ENCODE data around the gene TENT5C.

Gene TENT5C

DNA sequence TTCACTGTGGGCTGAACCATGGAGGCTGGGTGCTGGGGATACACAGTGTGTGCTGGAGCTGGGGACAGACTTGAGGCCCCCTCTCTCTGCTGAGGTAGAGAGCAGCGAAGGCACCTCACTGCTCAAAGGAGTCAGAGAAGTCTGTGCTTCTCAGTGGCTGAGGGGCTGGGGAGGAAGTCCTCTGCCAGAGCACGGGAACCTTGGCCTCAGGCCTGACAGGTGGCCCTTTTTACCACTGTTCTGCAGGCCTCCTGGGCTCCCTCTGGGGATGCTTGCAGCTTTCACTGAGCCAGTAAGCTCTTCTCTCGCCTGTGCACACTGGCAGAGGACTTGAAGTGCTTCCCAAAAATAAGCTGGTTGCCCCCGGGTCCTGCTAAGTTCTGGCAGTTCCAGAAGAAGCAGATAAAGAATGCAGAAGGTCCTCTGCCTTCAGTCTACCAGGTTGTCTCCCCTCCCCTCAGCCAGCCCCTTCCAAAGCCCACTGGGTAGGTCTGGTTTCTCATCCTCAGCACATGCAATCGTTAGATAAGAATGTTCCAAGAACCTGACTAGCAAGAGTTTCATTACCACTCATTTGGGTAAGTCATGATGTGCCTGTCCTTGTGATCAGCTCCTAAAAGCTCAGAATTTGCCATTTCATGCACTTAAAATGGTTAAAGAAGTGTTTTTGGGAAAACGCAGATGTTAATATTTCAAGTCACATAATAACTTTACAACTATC lies 53.9 kb downstream of the TENT5C start:
- DNase-seq: peak; percentile 29

DNA sequence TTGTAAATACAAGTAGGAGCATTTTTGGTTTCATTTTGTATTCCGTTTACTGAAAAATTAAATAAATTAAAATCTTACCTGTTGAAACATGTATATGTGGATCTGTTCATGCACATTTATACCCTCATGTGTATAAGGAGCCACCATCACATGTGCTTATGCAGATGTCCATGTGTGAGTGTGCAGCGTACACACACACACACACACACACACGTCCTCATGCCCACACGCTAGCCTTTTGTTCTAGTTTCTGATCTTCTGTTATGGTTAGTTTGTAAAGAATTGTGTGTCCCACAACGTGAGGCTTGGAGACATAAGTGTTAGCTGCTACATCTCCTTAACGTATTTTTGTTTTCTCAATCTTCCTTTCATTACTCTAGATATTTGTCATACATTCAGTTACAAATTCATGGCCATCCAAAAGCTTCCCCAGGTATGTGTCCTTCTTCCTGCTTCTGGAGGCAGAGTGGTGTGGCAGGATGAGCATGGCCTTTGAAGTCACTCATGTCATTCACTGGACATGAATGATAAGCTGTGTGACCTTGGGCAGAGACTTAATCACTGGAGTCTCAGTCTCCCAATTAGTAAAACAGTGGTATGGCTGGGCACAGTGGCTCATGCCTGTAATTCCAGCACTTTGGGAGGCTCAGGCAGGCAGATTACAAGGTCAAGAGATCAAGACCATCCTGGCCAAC lies 54.6 kb downstream of the TENT5C start:
- no peak for DNase-seq

DNA sequence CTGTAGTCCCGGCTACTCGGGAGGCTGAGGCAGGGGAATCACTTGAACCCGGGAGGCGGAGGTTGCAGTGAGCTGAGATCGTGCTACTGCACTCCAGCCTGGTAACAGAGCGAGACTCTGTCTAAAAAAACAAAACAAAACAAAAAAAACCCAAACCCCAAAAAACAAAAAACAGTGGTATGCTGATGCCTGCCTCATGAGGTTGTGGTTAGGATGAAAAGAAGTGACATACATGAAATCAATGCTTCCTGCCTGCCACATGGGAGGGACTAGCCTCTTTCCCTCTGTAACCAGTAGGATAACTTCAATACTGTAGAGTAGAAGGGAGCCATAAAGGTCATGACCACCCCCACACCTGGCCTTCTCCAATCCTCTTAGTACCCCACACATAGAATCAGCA lies 55.2 kb downstream of the TENT5C start:
- no peak for DNase-seq

DNA sequence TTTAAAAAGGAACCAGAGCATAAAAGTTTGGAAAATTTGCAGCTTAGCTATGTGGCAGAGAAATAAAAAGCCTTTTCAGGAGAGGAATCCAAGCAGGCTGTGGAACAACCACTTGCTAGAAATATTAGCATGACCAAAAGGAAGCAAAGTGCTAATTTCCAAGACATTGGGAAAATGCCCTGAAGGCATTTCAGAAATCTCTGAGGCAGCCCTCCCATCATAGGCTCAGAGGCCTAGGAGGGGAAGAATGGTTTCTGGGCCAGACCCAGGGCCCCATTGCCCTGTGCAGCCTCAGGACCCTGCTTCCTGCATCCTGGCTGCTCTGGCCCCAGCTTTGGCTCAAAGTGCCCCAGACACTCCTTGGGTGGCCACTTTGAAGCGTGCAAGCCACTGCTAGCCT lies 56.8 kb downstream of the TENT5C start:
- DNase-seq: no peak

DNA sequence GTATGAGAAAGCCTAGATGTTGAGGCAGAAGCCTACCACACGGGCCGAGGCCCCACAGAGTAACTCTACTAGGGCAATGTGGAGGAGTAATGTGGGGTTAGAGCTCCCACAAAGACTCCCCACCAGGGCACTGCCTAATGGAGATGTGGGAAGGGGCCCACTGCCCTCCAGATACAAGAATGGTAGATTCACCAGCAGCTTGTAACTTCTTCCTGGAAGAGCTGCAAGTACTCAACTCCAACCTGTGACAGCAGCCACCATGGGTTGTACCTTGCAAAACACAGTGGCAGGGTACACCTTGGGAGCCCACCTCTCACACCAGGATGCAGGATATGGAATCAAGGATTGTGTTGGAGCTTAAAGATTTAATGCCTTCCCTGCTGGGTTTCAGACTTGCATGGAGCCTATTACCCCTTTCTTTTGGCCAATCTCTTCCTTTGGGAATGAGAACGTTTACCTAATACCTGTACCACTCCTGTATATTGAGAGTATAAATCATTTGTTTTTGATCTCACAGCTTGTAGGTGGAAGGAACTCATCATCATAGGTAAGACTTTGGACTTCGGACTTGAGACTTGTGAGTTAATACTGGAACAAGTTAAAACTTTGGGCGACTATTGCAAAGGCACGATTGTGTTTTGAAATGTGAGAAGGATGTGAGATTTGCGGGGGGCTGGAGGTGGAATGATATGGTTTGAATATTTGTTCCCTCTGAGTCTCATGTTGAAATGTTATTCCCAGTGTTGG lies 57.5 kb downstream of the TENT5C start:
- no peak for DNase-seq

DNA sequence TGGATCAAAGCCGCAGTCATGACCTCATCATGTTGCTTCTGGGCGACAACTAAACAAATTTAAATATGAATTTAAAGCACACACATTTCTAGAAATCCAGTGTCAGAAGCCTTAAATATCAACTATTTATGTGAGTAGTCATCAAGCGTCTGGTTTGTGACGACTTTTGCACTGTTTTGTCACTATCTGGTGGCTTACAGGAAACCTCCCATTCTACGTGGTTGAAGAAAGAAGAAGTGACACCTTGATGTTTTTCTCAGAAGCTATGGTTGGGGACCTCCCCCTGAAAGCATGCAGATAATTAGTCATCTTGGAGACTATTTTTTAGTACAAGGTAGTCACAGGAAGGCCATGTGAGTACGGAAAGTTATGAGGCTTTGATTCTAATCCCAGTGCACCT lies 58.5 kb downstream of the TENT5C start:
- no peak for DNase-seq

DNA sequence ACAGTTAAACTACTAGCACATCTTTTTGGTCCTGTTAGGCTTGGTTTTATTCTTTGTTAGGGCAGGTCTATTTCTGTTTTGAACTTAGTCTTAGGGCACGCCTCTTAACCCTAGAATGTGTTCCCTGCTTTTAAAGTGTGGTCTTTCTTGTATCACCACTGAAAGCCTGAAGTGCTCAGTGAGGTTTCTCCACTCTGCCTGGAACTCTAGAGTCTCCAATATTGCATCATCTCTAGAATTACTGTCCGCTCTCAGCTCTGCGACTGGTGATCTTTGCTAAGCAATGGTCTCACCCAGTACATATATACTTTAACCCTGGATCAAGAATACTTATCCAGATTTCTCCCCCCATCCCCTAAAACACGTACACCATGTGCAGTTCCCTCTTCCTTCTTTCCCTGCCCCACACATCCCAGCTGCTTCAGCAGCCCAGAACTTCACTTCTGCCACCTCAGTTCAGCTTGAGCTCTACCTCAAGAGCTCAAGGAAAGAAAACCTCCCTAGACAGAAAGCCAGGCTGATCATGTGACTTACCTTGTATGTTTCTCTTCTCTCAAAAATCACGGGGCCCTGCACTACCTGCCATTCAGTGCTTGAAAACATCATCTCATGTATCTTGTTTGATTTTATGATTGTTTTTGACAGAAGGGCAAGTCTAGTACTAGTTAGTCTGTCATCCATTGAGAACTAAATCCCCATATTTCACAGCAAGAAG lies 59.9 kb downstream of the TENT5C start:
- no peak for DNase-seq

DNA sequence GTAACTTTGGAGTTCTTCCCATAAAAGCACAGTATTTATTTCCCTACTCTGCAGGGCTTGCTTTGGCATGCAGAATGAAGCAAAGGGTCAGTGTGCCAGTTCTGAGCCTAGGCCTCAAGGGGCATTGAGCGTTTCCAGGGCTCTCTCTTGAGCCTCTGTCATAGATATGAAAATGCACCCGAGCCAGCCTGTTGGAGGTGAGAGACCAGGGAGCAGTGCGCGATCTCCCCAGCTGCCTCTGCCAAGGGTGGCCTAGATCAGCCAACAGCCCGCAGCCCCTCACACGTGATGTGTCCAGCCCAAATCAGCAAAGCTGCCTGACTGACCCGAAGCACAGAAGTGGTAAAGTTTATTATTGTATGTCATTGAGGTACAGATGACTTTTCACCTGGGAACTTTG lies 63.7 kb downstream of the TENT5C start:
- DNase-seq: no peak

DNA sequence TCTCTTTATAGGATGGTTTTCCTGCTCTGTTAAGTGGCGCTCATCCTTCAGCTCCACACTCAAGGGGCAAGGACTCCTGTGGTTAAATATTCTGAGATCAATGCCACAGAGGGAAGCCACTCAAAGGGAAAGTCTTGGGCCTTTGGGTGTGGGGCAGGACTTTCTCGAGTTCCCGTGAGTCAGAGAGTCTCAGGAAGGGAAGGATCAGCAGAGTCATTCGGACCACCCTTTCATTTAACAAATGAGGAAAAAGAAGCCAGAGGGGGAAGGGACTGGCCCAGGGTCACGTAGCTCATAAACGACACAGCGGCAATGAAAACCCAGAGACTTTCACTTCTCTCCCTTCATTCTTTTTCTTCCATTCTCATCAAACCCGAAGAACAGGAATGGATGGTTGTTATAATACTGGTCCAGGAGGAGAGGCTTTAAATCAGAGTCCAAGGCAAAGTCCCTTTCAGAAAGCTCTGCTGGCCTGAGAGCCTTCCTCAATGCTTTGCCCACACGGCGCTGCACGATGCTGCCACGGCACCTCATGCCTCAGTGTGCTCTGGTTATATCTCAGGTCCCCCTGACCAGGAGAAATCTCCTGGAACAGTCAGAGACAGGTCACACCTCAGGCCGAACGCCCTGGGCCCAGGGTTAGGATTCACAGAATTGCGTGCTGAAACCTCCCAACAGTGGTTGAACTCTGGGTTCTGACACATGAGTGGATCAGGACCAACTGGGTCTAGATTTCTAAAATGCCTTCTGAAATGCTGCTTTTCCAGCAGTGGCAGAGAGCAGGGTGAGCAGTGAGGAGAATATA lies 65.3 kb downstream of the TENT5C start:
- no peak for DNase-seq

DNA sequence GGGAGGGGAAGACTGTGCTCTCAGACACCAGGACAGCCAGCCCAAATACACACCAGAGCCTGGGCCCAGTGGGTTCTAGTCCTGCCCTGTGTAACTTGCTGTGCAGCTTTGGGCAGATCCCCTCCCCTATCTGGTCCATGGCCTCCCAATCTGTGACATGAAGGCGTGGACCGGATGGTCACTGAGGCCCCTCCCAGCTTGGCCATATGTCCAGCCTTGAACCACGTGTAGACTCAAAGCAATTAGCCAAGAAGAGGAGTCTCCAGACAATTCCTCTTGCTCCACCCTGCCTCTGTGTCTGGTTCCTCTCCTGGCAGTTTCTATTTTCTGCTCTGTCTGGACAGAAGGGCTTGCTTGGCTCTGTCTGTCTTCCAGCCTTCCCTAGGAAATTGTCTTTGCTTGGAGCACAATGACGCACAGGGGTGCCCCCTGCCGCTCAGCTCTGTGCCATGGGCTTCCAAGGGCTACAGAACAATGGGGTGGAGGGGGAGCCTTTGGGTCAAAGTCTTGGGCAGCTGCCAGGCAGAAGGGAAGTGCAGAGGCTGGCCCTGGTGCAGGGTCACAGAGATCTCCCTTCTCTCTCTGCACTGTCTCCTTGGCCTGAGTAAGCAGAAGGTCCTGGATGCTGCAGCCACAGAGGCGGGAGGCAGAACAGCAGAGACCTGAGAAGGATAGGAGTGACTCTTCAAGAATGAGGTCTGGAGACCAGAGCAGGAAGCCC lies 66.1 kb downstream of the TENT5C start:
- DNase-seq: peak; percentile 1

DNA sequence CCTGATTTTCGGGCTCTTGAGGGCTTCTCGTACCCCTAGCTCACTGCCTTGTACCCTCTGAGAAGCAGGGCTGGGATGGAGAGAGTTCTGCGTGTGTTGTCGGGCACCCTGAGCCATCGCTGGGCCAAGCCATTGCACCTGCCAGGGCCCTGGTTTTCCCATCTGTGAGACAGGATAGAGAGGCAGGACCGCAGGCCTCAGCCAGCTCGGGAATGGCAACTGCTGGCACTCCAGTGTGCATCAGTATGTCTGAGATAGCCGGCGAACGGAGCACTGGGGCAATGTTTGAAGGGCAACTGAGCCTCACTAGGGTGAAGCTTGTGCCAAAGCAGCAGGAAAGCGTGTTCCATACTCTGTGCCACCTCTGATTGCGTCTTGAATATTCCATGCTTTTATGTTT lies 66.9 kb downstream of the TENT5C start:
- no peak for DNase-seq

DNA sequence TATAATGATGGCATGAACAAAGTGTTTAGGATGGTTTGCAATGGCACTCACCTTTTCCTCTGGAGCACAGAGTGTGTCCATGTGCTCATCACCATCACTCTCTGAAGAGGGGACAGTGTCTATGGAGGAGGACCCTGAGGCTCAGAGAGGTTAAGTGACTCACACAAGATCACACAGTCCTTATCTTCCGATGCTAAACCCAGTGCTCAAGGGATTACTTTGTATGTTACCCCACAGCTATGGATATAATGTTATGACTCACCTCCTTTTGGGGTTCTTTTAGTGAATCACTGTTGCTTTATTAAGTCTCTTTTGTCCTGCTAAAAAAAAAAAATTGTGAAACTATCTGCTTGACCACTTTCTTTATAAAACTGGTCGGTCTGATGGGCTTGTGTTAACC lies 67.6 kb downstream of the TENT5C start:
- no peak for DNase-seq

DNA sequence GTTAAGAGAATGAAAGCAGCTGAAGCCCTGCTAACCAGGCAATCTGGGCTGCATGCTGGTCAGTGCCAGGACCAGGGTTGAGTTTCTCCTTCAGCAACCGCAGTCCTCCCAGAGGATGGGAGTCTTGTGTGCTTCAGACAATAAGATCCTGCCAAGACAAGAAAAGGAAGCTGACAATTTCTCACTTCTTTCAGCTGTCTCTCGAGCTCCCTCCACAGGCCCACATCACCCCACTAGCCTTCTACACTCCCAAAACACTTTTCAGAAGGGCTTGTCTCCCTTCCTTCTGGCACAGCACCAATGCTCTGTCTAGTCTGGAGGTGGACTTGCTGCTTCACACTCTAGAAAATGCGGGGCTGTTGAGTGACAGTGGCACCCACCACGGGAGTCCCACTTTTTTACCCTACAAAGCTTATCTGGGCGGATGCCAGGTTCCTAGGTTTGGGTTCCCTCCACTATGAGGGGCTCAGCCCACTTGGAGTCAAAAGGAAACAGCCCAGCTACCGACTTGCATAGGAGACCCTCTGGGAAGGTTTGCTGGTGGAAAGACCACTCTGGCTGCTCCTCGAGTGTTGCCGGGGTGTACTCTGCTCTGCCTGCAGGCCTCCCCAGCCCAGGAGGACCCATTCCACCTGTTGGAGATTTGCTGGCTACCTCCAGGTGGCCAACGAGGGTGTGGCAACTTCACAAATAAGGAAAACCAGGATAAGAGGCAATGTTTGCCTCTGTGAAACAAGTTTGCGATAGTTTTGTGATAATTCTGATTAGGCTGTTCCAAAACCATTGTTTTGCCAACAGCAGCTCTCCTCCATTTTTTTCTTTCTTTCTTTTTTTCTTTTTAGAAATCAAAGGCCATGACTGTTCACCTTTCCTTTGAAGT lies 68.9 kb downstream of the TENT5C start:
- peak; percentile 6 for DNase-seq

DNA sequence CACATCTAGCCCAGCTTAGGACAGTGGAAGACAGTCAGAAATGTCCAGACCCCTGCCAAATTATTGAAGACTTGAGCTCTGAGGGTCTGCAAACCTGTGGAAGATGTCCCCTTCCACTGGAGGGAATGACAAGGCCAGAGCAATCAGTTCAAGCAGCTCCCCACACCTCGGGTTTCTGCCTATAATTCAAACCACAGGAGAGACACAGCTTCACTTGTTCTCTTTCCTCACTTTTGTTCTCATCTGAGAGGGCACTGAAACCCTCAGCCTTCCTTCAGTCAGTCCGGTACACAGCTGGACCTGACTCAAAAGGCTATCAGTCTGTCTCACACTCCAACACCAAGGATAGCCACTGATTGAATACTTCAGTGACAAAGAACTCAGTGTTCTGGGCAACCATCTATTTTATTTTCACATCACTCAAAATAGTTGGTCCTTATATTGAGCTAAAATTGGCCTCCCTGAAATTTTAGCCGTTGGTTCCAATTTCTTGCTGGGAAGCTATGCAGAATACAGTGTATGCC lies 70.1 kb downstream of the TENT5C start:
- DNase-seq: no peak

DNA sequence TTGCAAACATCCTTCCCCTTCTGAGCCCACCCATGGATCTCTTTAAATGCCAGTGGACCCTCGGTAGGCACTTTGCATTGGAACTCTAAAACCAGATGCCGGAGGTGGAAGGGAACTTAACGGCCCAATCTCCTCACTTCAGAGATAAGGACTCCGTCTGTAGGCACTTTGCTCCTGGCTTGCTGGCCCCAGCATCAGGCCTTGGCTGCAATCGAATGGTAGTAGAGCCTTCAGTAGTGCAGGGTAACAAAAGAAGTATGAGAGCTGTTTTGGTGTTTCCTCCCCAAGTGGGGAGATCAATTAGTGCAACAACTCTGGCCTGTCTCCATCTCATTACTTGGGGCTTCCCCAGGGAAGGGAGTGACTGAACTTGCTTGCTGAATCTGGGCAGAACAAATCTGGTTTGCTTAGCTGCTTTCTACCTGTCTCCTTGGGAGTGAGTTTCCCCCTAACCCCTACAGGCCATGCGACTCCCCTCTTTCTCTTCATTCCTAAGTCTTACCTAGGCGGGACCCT lies 70.8 kb downstream of the TENT5C start:
- DNase-seq: no peak
